Vagina (tissue), 2 donors: ENCODE measurements around the gene PRR30. TPM values are rescaled to one million over a fixed set of nuclear protein-coding genes. Genes with fewer than 3 reads are reported as not detected.
"Not testable (repeated sequence)": the region's sequence is repeated elsewhere in the genome, so short reads cannot be mapped to it uniquely, and the experiment has no call there.

Experiments used
- DNase-seq, 2 donors: peaks; one replicate each; pipeline ENCODE4 v3.0.0-alpha.2; 2017; ENCODE audit errors: extremely low spot score in 2 of 2
- H3K27ac ChIP-seq: fragments of 200-600 bp; sonication (generic); one replicate; pipeline ENCODE4 v1.5.1; 2019
- H3K27me3 ChIP-seq: fragments of 200-600 bp; sonication (generic); one replicate; pipeline ENCODE4 v1.5.1; 2019
- H3K36me3 ChIP-seq, 2 donors: fragments of 200-600 bp; sonication (generic); one replicate each; pipeline ENCODE4 v1.5.1; 2017 to 2019
- H3K4me1 ChIP-seq: fragments of 200-600 bp; sonication (generic); one replicate; pipeline ENCODE4 v1.5.1; 2019
- H3K4me3 ChIP-seq, 2 donors: fragments of 200-600 bp; sonication (generic); 1 replicate in 1 of 2; 2 replicates in 1 of 2; pipeline ENCODE4 v1.5.1; 2016 to 2019
- H3K9me3 ChIP-seq: fragments of 200-600 bp; sonication (generic); one replicate; pipeline ENCODE4 v1.5.1; 2019
- POLR2A ChIP-seq, 2 donors: fragments of 450-650 bp; IDR thresholded peaks; one replicate each; pipeline ENCODE4 v1.6.1; 2017; ENCODE audit warnings: antibody characterized with exemption in 2 of 2, mild to moderate bottlenecking in 2 of 2, moderate library complexity in 2 of 2
- POLR2AphosphoS5 ChIP-seq, 2 donors: sonication (generic); formaldehyde crosslinking; IDR thresholded peaks; one replicate each; pipeline ENCODE4 v1.9.0; 2017; ENCODE audit warnings: antibody characterized with exemption in 2 of 2, mild to moderate bottlenecking in 2 of 2, low read depth in 1 of 2; ENCODE audit not compliant: insufficient read depth in 1 of 2
- intact Hi-C: fragments of 100-400 bp; cut with DNase I; formaldehyde crosslinking; loops from one replicate; pipeline ENCODE4 v1.15.1; 2023
- total RNA-seq: library from RNA; depleted of rRNA; stranded (reverse); fragments of >200 nt; gene quantifications from one replicate; pipeline ENCODE4 v1.2.3, GENCODE V29; 2016
- TF ChIP-seq, protein P1 (sequence below), 3 experiments: fragments of 450-650 bp in 2 of 3; fragments of 200-600 bp in 1 of 3; sonication (generic) in 1 of 3; IDR thresholded peaks; one replicate each; pipeline ENCODE4 v1.5.1; 2017 to 2019; ENCODE audit warnings: antibody characterized with exemption in 3 of 3, mild to moderate bottlenecking in 2 of 3, moderate library complexity in 2 of 3

Gene PRR30
- total RNA-seq, 1 donor from 2014 or later: not detected

DNA sequence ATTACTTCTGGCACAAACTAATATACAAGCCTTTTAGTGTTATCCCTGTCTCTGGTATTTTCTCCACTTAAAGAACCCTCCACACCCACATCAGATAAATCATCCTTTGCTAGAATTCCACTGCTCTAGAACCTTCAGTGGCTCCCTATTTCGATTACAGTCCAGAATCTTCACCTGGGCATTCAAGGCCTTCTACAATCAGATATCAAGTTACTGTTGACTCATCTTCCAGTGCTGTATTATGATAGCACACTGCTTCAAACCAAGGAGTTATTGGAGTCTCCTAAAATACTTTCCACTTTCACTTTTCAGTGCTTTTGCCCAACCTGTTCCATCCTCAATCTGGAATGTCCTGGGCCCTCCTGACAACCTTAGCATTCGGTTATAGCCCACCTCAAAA, 23.7 kb downstream of the PRR30 start:
- H3K4me1 ChIP-seq: peaks cover 13% of the 10 kb centered on the region
- no peak for DNase-seq
- H3K9me3 ChIP-seq: no peaks in the 10 kb centered on the region
- no peaks in the 10 kb centered on the region for H3K27me3 ChIP-seq
- no peak overlapping the region for H3K27ac ChIP-seq
- TF ChIP-seq POLR2A (IDR thresholded peaks at IDR 0.05): no peak
- no peak for TF ChIP-seq POLR2AphosphoS5 (IDR thresholded peaks at IDR 0.05; ENCODE audit: insufficient read depth in 1 of 2, low read depth in 1 of 2)
- intact Hi-C loops: no loop called here
- H3K36me3 ChIP-seq: no peaks in the 10 kb centered on the region
- H3K4me3 ChIP-seq: no peak overlapping the region

DNA sequence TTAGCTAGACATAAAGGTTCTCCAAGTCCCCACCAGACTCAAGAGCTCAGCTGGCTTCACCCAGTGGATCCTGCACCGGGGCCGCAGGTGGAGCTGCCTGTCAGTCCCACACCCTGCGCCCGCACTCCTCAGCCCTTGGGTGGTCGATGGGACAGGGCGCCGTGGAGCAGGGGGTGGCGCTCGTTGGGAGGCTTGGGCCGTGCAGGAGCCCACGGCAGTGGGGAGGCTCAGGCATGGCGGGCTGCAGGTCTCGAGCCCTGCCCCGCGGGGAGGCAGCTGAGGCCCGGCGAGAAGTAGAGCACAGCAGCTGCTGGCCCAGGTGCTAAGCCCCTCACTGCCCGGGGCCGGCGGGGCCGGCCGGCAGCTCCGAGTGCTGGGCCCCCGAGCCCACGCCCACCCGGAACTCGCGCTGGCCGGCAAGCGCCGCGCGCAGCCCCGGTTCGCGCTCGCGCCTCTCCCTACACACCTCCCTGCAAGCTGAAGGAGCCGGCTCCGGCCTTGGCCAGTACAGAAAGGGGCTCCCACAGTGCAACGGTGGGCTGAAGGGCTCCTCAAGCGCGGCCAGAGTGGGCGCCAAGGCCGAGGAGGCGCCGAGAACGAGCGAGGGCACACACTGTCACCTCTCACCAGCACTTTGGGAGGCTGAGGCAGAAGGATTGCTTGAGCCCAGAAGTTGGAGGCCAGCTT, 27.7 kb downstream of the PRR30 start:
- H3K4me1 ChIP-seq, H3K36me3 ChIP-seq, DNase-seq, H3K4me3 ChIP-seq, intact Hi-C loops, H3K9me3 ChIP-seq, H3K27me3 ChIP-seq, H3K27ac ChIP-seq: not testable (repeated sequence)

DNA sequence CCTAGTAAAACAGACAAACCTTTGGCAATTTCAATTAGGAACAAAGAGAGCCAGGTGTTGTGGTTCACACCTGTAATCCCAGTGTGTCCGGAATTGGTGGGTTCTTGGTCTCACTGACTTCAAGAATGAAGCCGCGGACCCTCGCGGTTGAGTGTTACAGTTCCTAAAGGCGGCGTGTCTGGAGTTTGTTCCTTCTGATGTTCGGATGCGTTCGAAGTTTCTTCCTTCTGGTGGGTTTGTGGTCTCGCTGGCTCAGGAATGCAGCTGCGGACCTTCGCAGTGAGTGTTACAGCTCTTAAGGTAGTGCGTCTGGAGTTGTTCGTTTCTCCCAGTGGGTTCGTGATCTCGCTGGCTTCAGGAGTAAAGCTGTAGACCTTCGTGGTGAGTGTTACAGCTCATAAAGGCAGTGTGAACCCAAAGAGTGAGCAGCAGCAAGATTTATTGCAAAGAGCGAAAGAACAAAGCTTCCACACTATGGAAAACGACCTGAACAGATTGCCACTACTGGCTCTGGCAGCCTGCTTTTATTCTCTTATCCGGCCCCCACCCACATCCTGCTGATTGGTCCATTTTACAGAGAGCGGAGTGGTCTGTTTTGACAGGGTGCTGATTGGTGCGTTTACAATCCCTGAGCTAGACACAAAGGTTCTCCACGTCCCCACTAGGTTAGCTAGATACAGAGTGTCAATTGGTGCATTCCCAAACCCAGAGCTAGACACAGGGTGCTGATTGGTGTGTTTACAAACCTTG, 28.4 kb downstream of the PRR30 start:
- H3K27me3 ChIP-seq, DNase-seq, H3K4me1 ChIP-seq, H3K36me3 ChIP-seq, H3K4me3 ChIP-seq, H3K9me3 ChIP-seq, intact Hi-C loops, H3K27ac ChIP-seq: not testable (repeated sequence)

DNA sequence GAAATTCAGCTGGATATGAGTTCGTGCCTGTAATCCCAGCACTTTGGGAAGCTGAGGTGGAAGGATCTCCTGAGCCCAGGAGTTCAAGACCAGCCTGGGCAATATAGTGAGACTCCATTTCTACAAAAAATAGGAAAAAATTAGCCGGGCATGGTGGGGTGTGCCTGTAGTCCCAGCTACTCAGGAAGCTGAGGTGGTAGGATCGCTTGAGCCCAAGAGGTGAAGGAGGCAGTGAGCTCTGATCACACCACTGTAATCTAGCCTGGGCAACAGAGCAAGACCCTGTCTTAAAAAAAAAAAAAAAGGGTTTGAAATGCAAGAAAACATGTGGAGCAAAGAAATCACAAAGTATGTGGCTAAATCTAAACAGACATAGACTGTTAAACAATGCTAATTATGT, 30.1 kb downstream of the PRR30 start:
- Histone ChIP-seq H3K27me3 (no peaks in the 10 kb centered on the region), H3K4me1 (no peaks in the 10 kb centered on the region), H3K4me3 (no peak overlapping the region), H3K9me3 (no peaks in the 10 kb centered on the region), H3K36me3 (no peaks in the 10 kb centered on the region), H3K27ac (no peak overlapping the region)
- intact Hi-C loops: no loop called here
- TF ChIP-seq POLR2A (IDR thresholded peaks at IDR 0.05) (no peak), POLR2AphosphoS5 (IDR thresholded peaks at IDR 0.05; ENCODE audit: insufficient read depth in 1 of 2, low read depth in 1 of 2) (no peak)
- TF ChIP-seq, protein P1, sequence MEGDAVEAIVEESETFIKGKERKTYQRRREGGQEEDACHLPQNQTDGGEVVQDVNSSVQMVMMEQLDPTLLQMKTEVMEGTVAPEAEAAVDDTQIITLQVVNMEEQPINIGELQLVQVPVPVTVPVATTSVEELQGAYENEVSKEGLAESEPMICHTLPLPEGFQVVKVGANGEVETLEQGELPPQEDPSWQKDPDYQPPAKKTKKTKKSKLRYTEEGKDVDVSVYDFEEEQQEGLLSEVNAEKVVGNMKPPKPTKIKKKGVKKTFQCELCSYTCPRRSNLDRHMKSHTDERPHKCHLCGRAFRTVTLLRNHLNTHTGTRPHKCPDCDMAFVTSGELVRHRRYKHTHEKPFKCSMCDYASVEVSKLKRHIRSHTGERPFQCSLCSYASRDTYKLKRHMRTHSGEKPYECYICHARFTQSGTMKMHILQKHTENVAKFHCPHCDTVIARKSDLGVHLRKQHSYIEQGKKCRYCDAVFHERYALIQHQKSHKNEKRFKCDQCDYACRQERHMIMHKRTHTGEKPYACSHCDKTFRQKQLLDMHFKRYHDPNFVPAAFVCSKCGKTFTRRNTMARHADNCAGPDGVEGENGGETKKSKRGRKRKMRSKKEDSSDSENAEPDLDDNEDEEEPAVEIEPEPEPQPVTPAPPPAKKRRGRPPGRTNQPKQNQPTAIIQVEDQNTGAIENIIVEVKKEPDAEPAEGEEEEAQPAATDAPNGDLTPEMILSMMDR (IDR thresholded peaks at IDR 0.05): no peak
- DNase-seq: no peak

DNA sequence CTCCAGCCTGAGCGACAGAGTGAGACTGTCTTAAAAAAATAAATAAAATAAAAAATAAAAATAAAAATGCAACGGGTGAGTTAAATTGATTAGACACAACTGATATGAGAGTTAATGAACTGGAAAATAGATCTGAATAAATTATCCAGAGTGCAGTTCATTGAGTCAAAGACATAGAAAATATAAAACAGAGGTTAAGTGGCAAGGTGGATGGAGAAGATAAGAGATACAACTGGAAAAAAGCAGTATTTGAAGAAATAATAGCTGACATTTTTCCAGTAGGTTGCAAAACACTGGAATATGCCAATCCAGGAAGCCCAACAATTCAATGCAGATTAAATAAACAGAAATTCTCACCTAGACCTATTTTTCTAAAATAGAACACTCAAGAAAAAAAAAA, 31.0 kb downstream of the PRR30 start:
- no peak for DNase-seq
- TF ChIP-seq POLR2AphosphoS5 (IDR thresholded peaks at IDR 0.05; ENCODE audit: insufficient read depth in 1 of 2, low read depth in 1 of 2) (no peak), POLR2A (IDR thresholded peaks at IDR 0.05) (no peak)
- TF ChIP-seq, protein P1 (IDR thresholded peaks at IDR 0.05): no peak
- intact Hi-C loops: no loop called here
- Histone ChIP-seq H3K4me3 (no peak overlapping the region), H3K9me3 (no peaks in the 10 kb centered on the region), H3K4me1 (no peaks in the 10 kb centered on the region), H3K27ac (no peak overlapping the region), H3K36me3 (no peaks in the 10 kb centered on the region), H3K27me3 (no peaks in the 10 kb centered on the region)

DNA sequence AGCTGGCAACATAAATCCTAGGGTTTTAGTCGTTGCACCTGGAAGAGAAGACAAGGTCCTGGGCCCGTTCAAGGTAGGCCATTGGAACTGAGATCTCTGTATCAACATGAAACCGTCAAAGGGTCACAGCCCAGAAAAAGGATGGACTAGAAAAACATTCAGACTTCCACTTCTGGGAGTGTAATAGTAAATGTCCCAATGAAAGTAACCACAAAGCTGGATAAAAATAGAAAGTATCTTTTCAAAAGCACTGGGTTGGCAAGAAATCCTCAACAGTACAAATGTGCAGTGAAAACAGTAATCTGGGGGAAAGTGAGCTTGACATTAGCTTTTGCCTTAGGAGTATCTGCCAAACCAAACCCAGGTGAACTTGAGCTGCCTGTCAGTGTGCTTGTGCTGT, 33.2 kb downstream of the PRR30 start:
- no peak for TF ChIP-seq POLR2A (IDR thresholded peaks at IDR 0.05)
- TF ChIP-seq, protein P1 (IDR thresholded peaks at IDR 0.05): no peak
- no peak for TF ChIP-seq POLR2AphosphoS5 (IDR thresholded peaks at IDR 0.05; ENCODE audit: insufficient read depth in 1 of 2, low read depth in 1 of 2)
- H3K4me1 ChIP-seq: no peaks in the 10 kb centered on the region
- intact Hi-C loops: no loop called here

More for the DNA sequence above, 33.2 kb downstream of the PRR30 start:
- Histone ChIP-seq H3K27me3 (no peaks in the 10 kb centered on the region), H3K27ac (no peak overlapping the region), H3K36me3 (no peaks in the 10 kb centered on the region), H3K4me3 (no peak overlapping the region), H3K9me3 (no peaks in the 10 kb centered on the region)
- DNase-seq: no peak
